ENCODE data around the gene MFSD11.

- TF ChIP-seq POLR2AphosphoS5 (IDR thresholded peaks at IDR 0.05) (no peak), POLR2A (IDR thresholded peaks at IDR 0.05) (no peak), CTCF (IDR thresholded peaks at IDR 0.05) (no peak), EP300 (IDR thresholded peaks at IDR 0.05) (no peak)
These were observed 35.8 kb upstream of the MFSD11 start for GRCh38 chr17:76702076-76702475.
